Liver (tissue), 9 donors: ENCODE results near the gene TRIM8. TPM values are rescaled to one million over a fixed set of nuclear protein-coding genes. Genes with fewer than 3 reads are reported as not detected.

Experiments
- DNase-seq: peaks from one replicate; pipeline ENCODE4 v3.0.0-alpha.2; 2017; ENCODE audit warnings: low spot score
- H3K27ac ChIP-seq, 2 donors: one replicate each; pipeline ENCODE4 v1.7.0; 2013; ENCODE audit warnings: inconsistent platforms in 2 of 2, low read length in 2 of 2, control low read depth in 1 of 2, low read depth in 1 of 2, mild to moderate bottlenecking in 1 of 2
- H3K27me3 ChIP-seq, 4 donors: one replicate each; pipeline versions ENCODE4 v1.6.1 to v1.7.0; 2013; ENCODE audit warnings: low read length in 3 of 4, inconsistent platforms in 1 of 4, mild to moderate bottlenecking in 1 of 4, moderate library complexity in 1 of 4; ENCODE audit not compliant: control insufficient read depth in 4 of 4, insufficient read depth in 4 of 4
- H3K36me3 ChIP-seq, 4 donors: one replicate each; pipeline versions ENCODE4 v1.6.1 to v1.7.0; 2013; ENCODE audit warnings: low read length in 3 of 4, mild to moderate bottlenecking in 3 of 4, low read depth in 1 of 4, moderate library complexity in 1 of 4; ENCODE audit not compliant: control insufficient read depth in 4 of 4, insufficient read depth in 3 of 4
- H3K4me1 ChIP-seq, 4 donors: one replicate each; pipeline versions ENCODE4 v1.6.1 to v1.7.0; 2013; ENCODE audit warnings: low read length in 3 of 4, mild to moderate bottlenecking in 3 of 4, moderate library complexity in 1 of 4; ENCODE audit not compliant: control insufficient read depth in 4 of 4, insufficient read depth in 4 of 4
- H3K4me3 ChIP-seq, 3 donors: one replicate each; pipeline versions ENCODE4 v1.6.1 to v1.7.0; 2013; ENCODE audit warnings: low read length in 3 of 3, control low read depth in 1 of 3, low read depth in 1 of 3, mild to moderate bottlenecking in 1 of 3
- H3K9ac ChIP-seq, 2 donors: one replicate each; pipeline ENCODE4 v1.7.0; 2013; ENCODE audit warnings: low read length in 2 of 2, mild to moderate bottlenecking in 2 of 2, moderate library complexity in 2 of 2, control low read depth in 1 of 2, low read depth in 1 of 2
- H3K9me3 ChIP-seq, 4 donors: one replicate each; pipeline versions ENCODE4 v1.6.1 to v1.7.0; 2013; ENCODE audit warnings: low read length in 3 of 4; ENCODE audit not compliant: control insufficient read depth in 4 of 4
- ATF3 ChIP-seq: IDR thresholded peaks from 2 replicates; pipeline ENCODE4 v1.6.1; 2016; ENCODE audit warnings: antibody characterized with exemption
- CTCF ChIP-seq: fragments of 150-350 bp; IDR thresholded peaks from 2 replicates; pipeline ENCODE4 v1.5.1; 2017; ENCODE audit warnings: improper control_type of control experiment, low read depth, low read length; ENCODE audit not compliant: missing input control
- EGR1 ChIP-seq, 2 donors: IDR thresholded peaks; 2 replicates each; pipeline ENCODE4 v1.6.1; 2016 to 2018; ENCODE audit warnings: antibody characterized with exemption in 2 of 2, low read depth in 2 of 2
- FOXA1 ChIP-seq: IDR thresholded peaks from 2 replicates; pipeline ENCODE4 v1.6.1; 2016; ENCODE audit warnings: antibody characterized with exemption
- FOXA2 ChIP-seq: IDR thresholded peaks from 2 replicates; pipeline ENCODE4 v1.6.1; 2016; ENCODE audit warnings: antibody characterized with exemption
- GABPA ChIP-seq, 2 donors: IDR thresholded peaks in 1 of 2; conservative IDR thresholded peaks in 1 of 2; 2 replicates each; pipeline ENCODE4 v1.6.1; 2016; ENCODE audit warnings: antibody characterized with exemption in 2 of 2, mild to moderate bottlenecking in 1 of 2, moderate library complexity in 1 of 2
- HNF4A ChIP-seq, 2 donors: conservative IDR thresholded peaks; 2 replicates each; pipeline ENCODE4 v1.6.1; 2016; ENCODE audit warnings: antibody characterized with exemption in 2 of 2, mild to moderate bottlenecking in 2 of 2
- HNF4G ChIP-seq: IDR thresholded peaks from 2 replicates; pipeline ENCODE4 v1.6.1; 2016; ENCODE audit warnings: antibody characterized with exemption
- MAX ChIP-seq: IDR thresholded peaks from 2 replicates; pipeline ENCODE4 v1.6.1; 2016; ENCODE audit warnings: antibody characterized with exemption
- NR2F2 ChIP-seq: IDR thresholded peaks from 2 replicates; pipeline ENCODE4 v1.6.1; 2016; ENCODE audit warnings: antibody characterized with exemption
- RAD21 ChIP-seq, 2 donors: IDR thresholded peaks; 2 replicates each; pipeline ENCODE4 v1.6.1; 2016; ENCODE audit warnings: antibody characterized with exemption in 2 of 2, mild to moderate bottlenecking in 2 of 2
- REST ChIP-seq: IDR thresholded peaks from 2 replicates; pipeline ENCODE4 v1.6.1; 2016; ENCODE audit warnings: antibody characterized with exemption, mild to moderate bottlenecking
- RXRA ChIP-seq, 2 donors: IDR thresholded peaks; 2 replicates each; pipeline ENCODE4 v1.6.1; 2017 to 2018; ENCODE audit warnings: antibody characterized with exemption in 2 of 2, mild to moderate bottlenecking in 1 of 2
- SP1 ChIP-seq: IDR thresholded peaks from 2 replicates; pipeline ENCODE4 v1.6.1; 2018; ENCODE audit warnings: antibody characterized with exemption, mild to moderate bottlenecking
- TAF1 ChIP-seq: conservative IDR thresholded peaks from 2 replicates; pipeline ENCODE4 v1.6.1; 2016; ENCODE audit warnings: antibody characterized with exemption, mild to moderate bottlenecking
- YY1 ChIP-seq: IDR thresholded peaks from 2 replicates; pipeline ENCODE4 v1.6.1; 2016; ENCODE audit warnings: antibody characterized with exemption, mild to moderate bottlenecking
- WGBS: extraction: QIAGEN DNeasy Blood & Tissue Kit; methylation state at CpG from one replicate; pipeline ENCODE4 v1.1.7; 2013; 5-methylcytosine and 5-hydroxymethylcytosine counted together
- polyA plus RNA-seq, 2 donors: library from polyadenylated mRNA; stranded (reverse) in 1 of 2; unstranded in 1 of 2; fragments of 200-250 nt in 1 of 2; fragments of >200 nt in 1 of 2; fragmentation: Nextera tagmentation in 1 of 2; extraction: Ambion mirVana in 1 of 2; gene quantifications; one replicate each; pipeline versions ENCODE4 v1.2.1 to v1.2.3, GENCODE V29; 2013 to 2015
- total RNA-seq, 2 donors: library from RNA; depleted of rRNA; stranded (reverse); fragments of >200 nt; gene quantifications; one replicate each; pipeline ENCODE4 v1.2.3, GENCODE V29; 2014
- TF ChIP-seq, protein P1 (sequence below): IDR thresholded peaks from 2 replicates; pipeline ENCODE4 v1.6.1; 2016; ENCODE audit warnings: antibody characterized with exemption
- donor health status: healthy.
- donor health status: healthy.
- donor health status: healthy.
- donor health status: healthy.
- donor health status: healthy.

Gene TRIM8
- total and polyA plus RNA-seq, 4 donors: 15.8 to 45.3 (median 30.6) TPM

- Histone ChIP-seq H3K36me3 (peaks cover 1 to 9% (median 5%) of the 10 kb centered on the region in 4 donors), H3K9me3 (no peaks in the 10 kb centered on the region), H3K4me3 (no peak overlapping the region), H3K27me3 (no peaks in the 10 kb centered on the region), H3K9ac (no peak overlapping the region), H3K4me1 (no peaks in the 10 kb centered on the region), H3K27ac (no peak overlapping the region)
- TF ChIP-seq HNF4G (no peak), RAD21 (IDR thresholded peaks at IDR 0.05) (no peak), TAF1 (no peak), CTCF (no peak), MAX (no peak), RXRA (IDR thresholded peaks at IDR 0.05) (no peak), ATF3 (no peak), REST (no peak)
- 93% methylated on average over 2 of the region's 2 CpGs for WGBS
- DNase-seq: no peak
Measured at GRCh38 chr10:102698894-102699293, 54.6 kb downstream of the TRIM8 start.

GRCh38 chr10:102701272-102701671, 57.0 kb downstream of the TRIM8 start:
- H3K4me1 ChIP-seq: no peaks in the 10 kb centered on the region
- WGBS: 87% methylated on average over 3 of the region's 3 CpGs
- TF ChIP-seq MAX: no peak
- TF ChIP-seq FOXA1: no peak
- TF ChIP-seq RXRA (IDR thresholded peaks at IDR 0.05): no peak
- no peak for TF ChIP-seq SP1
- no peak for TF ChIP-seq CTCF
- TF ChIP-seq FOXA2: no peak
- no peak for TF ChIP-seq YY1
- TF ChIP-seq TAF1: no peak
- no peak for TF ChIP-seq HNF4G
- no peak for TF ChIP-seq NR2F2
- no peak for TF ChIP-seq GABPA (IDR thresholded peaks at IDR 0.05 in 1 of 2, conservative IDR thresholded peaks at IDR 0.05 in 1 of 2)
- TF ChIP-seq HNF4A (conservative IDR thresholded peaks at IDR 0.05): no peak
- no peak for TF ChIP-seq ATF3
- TF ChIP-seq REST: no peak
- TF ChIP-seq, protein P1, sequence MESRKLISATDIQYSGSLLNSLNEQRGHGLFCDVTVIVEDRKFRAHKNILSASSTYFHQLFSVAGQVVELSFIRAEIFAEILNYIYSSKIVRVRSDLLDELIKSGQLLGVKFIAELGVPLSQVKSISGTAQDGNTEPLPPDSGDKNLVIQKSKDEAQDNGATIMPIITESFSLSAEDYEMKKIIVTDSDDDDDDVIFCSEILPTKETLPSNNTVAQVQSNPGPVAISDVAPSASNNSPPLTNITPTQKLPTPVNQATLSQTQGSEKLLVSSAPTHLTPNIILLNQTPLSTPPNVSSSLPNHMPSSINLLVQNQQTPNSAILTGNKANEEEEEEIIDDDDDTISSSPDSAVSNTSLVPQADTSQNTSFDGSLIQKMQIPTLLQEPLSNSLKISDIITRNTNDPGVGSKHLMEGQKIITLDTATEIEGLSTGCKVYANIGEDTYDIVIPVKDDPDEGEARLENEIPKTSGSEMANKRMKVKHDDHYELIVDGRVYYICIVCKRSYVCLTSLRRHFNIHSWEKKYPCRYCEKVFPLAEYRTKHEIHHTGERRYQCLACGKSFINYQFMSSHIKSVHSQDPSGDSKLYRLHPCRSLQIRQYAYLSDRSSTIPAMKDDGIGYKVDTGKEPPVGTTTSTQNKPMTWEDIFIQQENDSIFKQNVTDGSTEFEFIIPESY: no peak
- no peak for TF ChIP-seq RAD21 (IDR thresholded peaks at IDR 0.05)
- TF ChIP-seq EGR1 (IDR thresholded peaks at IDR 0.05; ENCODE audit: low read depth in 2 of 2): no peak

More at GRCh38 chr10:102701272-102701671, 57.0 kb downstream of the TRIM8 start:
- H3K27me3 ChIP-seq: no peaks in the 10 kb centered on the region
- H3K9ac ChIP-seq: no peak overlapping the region
- no peak overlapping the region for H3K27ac ChIP-seq
- DNase-seq: no peak
- H3K36me3 ChIP-seq: peaks cover 1 to 9% (median 5%) of the 10 kb centered on the region in 4 donors
- H3K9me3 ChIP-seq: no peaks in the 10 kb centered on the region
- H3K4me3 ChIP-seq: no peak overlapping the region
